Measurements from ENCODE around the gene IYD.
A peak's percentile ranks its signal among the peaks of the same experiment; 100 is the strongest.

The IYD gene

DNA sequence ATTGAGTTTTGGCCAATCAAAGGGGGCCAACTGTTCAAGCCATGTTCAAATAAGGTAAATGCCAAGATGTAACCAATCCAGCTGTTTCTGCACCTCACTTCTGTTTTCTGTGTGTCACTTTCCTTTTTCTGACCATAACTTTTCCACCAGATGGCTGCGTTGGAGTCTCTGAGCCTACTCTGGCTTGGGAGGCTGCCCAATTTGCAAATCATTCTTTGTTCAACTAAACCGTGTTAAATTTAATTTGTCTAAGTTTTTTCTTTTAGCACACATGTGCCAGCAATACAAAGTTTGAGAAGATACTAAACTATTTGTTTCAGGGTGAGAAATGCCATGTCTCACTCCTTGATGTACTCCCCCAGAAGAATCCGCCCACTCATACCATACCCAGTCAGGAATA lies 52.1 kb downstream of the IYD start:
- peaks cover 0 to 3% (median 0%) of the 10 kb centered on the region in 5 donors for H3K9me3 ChIP-seq (ENCODE audit: control insufficient read depth in 5 of 5, low read length in 5 of 5)
- H3K4me3 ChIP-seq (ENCODE audit: low read depth in 1 of 5, low read length in 5 of 5), result no peak overlapping the region
- no peak overlapping the region for H3K9ac ChIP-seq (ENCODE audit: low read length in 5 of 5)
- H3K27me3 ChIP-seq (ENCODE audit: control insufficient read depth in 5 of 5, insufficient read depth in 4 of 5, low read length in 5 of 5), result peaks cover 0 to 4% (median 0%) of the 10 kb centered on the region in 5 donors
- H3K27ac ChIP-seq (ENCODE audit: low read depth, low read length), result peak overlapping the region; percentile 28
- H3K36me3 ChIP-seq (ENCODE audit: control insufficient read depth in 5 of 5, insufficient read depth in 5 of 5, low read length in 5 of 5), result no peaks in the 10 kb centered on the region
- peaks cover 0 to 17% (median 8%) of the 10 kb centered on the region in 5 donors for H3K4me1 ChIP-seq (ENCODE audit: control insufficient read depth in 5 of 5, insufficient read depth in 5 of 5, low read length in 5 of 5)

DNA sequence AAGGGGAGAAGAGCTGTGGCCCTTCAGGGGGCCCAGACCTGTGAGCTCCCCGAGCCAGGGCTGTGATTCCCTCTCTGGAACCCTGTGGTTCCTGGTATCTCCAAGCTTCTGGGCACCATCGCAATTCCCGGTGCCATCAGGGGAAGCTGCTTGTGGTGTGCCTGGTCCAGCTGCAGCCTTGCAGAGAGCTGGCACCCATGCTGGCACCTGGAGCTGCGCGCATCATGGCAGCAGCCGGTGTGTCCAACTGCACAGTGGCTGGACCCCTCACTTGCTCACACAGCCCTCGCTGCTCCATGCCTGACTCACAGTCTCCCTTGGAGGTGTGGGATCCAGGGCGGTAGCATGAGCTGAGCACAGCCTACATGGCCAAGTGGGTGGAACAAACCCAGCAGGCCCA lies 56.7 kb downstream of the IYD start:
- peaks cover 0 to 6% (median 0%) of the 10 kb centered on the region in 5 donors for H3K4me1 ChIP-seq (ENCODE audit: control insufficient read depth in 5 of 5, insufficient read depth in 5 of 5, low read length in 5 of 5)
- H3K27ac ChIP-seq (ENCODE audit: low read depth, low read length), result no peak overlapping the region
- H3K36me3 ChIP-seq (ENCODE audit: control insufficient read depth in 5 of 5, insufficient read depth in 5 of 5, low read length in 5 of 5), result no peaks in the 10 kb centered on the region
- peaks cover 0 to 4% (median 0%) of the 10 kb centered on the region in 5 donors for H3K27me3 ChIP-seq (ENCODE audit: control insufficient read depth in 5 of 5, insufficient read depth in 4 of 5, low read length in 5 of 5)
- H3K9ac ChIP-seq (ENCODE audit: low read length in 5 of 5), result no peak overlapping the region
- H3K9me3 ChIP-seq (ENCODE audit: control insufficient read depth in 5 of 5, low read length in 5 of 5), result peaks cover 0 to 1% (median 0%) of the 10 kb centered on the region in 5 donors
- H3K4me3 ChIP-seq (ENCODE audit: low read depth in 1 of 5, low read length in 5 of 5), result no peak overlapping the region

DNA sequence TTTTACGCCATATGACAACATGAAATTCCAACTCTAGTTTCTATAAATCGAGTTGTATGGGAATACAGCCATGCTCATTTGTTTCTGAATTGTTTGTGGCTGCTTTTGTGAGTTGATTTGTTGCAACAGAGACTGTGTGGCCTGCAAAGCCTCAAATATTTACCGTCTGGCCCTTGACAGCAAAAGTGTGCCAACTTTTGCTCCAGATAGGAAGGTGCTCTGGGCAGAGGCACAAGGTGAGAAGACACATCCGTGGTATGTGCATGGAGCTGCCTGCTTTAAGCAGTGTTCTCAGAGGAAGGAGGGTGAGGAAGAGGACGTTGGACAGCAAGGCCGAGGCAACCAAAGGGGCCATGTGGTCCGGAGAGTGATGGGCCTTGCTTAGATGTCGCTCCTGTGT lies 57.4 kb downstream of the IYD start:
- Histone ChIP-seq H3K9ac (ENCODE audit: low read length in 5 of 5) (no peak overlapping the region), H3K27ac (ENCODE audit: low read depth, low read length) (no peak overlapping the region), H3K27me3 (ENCODE audit: control insufficient read depth in 5 of 5, insufficient read depth in 4 of 5, low read length in 5 of 5) (peaks cover 0 to 4% (median 0%) of the 10 kb centered on the region in 5 donors), H3K4me3 (ENCODE audit: low read depth in 1 of 5, low read length in 5 of 5) (no peak overlapping the region), H3K4me1 (ENCODE audit: control insufficient read depth in 5 of 5, insufficient read depth in 5 of 5, low read length in 5 of 5) (peaks cover 0 to 4% (median 0%) of the 10 kb centered on the region in 5 donors), H3K9me3 (ENCODE audit: control insufficient read depth in 5 of 5, low read length in 5 of 5) (no peaks in the 10 kb centered on the region), H3K36me3 (ENCODE audit: control insufficient read depth in 5 of 5, insufficient read depth in 5 of 5, low read length in 5 of 5) (no peaks in the 10 kb centered on the region)

DNA sequence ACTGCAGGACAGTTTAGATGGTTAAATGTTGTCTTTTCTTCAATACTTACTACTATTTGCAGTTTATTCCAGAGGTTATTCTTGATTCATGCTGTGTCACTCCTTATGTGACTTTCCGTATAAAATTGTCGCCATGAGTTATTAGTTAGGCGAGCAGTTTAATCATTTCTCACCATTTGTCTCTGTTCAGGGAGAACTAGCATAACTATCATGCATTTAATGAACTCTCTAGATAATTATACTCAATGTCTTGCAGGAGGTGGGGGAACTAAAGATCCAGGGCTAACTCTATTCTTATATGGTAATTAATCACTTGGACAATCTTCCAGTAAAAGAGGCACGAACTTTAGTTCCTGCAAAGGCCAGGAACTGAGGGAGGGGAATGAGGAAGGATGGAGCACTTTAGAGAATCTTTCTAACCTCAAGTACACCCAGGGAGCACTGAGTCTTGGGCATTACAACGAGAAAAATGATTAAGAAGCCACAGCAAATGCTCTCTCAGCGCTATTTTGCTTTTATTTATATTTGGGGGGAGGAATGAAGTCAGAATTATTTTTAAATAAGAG lies 58.3 kb downstream of the IYD start:
- Histone ChIP-seq H3K27me3 (ENCODE audit: control insufficient read depth in 5 of 5, insufficient read depth in 4 of 5, low read length in 5 of 5) (peaks cover 0 to 4% (median 0%) of the 10 kb centered on the region in 5 donors), H3K27ac (ENCODE audit: low read depth, low read length) (no peak overlapping the region), H3K9me3 (ENCODE audit: control insufficient read depth in 5 of 5, low read length in 5 of 5) (no peaks in the 10 kb centered on the region), H3K4me1 (ENCODE audit: control insufficient read depth in 5 of 5, insufficient read depth in 5 of 5, low read length in 5 of 5) (no peaks in the 10 kb centered on the region), H3K36me3 (ENCODE audit: control insufficient read depth in 5 of 5, insufficient read depth in 5 of 5, low read length in 5 of 5) (no peaks in the 10 kb centered on the region), H3K4me3 (ENCODE audit: low read depth in 1 of 5, low read length in 5 of 5) (no peak overlapping the region), H3K9ac (ENCODE audit: low read length in 5 of 5) (no peak overlapping the region)

DNA sequence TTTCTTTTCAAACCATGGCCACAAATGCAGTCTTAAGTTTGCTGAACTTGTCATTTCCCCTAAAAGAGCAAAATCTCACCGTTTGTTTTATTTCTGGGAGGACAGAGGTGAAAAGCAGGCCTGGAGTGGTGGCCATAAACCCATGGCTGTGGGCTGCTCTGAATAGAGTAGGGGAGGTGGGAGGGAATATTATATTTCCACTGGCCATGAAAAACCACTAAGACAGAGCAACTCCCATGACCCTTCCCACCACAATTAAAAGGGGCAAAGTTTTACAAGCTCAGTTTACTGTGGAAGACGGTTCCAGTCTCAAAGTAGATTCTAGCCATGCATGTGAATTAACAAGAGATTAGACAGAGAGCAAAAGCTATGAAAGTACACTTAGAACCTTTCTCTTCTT lies 59.0 kb downstream of the IYD start:
- Histone ChIP-seq H3K9me3 (ENCODE audit: control insufficient read depth in 5 of 5, low read length in 5 of 5) (no peaks in the 10 kb centered on the region), H3K27ac (ENCODE audit: low read depth, low read length) (no peak overlapping the region), H3K4me3 (ENCODE audit: low read depth in 1 of 5, low read length in 5 of 5) (no peak overlapping the region), H3K36me3 (ENCODE audit: control insufficient read depth in 5 of 5, insufficient read depth in 5 of 5, low read length in 5 of 5) (no peaks in the 10 kb centered on the region), H3K27me3 (ENCODE audit: control insufficient read depth in 5 of 5, insufficient read depth in 4 of 5, low read length in 5 of 5) (peaks cover 0 to 4% (median 0%) of the 10 kb centered on the region in 5 donors), H3K9ac (ENCODE audit: low read length in 5 of 5) (no peak overlapping the region), H3K4me1 (ENCODE audit: control insufficient read depth in 5 of 5, insufficient read depth in 5 of 5, low read length in 5 of 5) (no peaks in the 10 kb centered on the region)

DNA sequence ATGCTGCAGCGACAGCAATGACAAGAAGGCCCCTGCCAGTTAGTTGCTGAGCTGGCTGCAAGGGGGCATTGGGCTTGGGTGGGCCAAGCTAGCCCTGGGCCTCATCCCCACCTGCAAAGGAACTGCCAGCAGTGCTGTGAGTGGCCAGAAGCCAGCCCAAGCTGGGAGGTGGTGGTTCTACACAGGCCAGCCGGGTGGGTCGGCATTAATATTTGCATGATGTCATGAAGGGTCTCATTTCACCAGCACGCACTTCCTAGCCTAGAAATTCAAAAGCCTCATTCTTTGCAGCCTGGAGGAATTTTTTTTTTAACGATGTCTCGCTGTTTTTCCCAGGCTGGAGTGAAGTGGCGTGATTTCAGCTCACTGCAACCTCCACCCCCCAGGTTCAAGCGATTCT lies 62.0 kb downstream of the IYD start:
- no peaks in the 10 kb centered on the region for H3K9me3 ChIP-seq (ENCODE audit: control insufficient read depth in 5 of 5, low read length in 5 of 5)
- H3K9ac ChIP-seq (ENCODE audit: low read length in 5 of 5), result no peak overlapping the region
- no peaks in the 10 kb centered on the region for H3K36me3 ChIP-seq (ENCODE audit: control insufficient read depth in 5 of 5, insufficient read depth in 5 of 5, low read length in 5 of 5)
- H3K27me3 ChIP-seq (ENCODE audit: control insufficient read depth in 5 of 5, insufficient read depth in 4 of 5, low read length in 5 of 5), result no peaks in the 10 kb centered on the region
- no peak overlapping the region for H3K27ac ChIP-seq (ENCODE audit: low read depth, low read length)
- peaks cover 0 to under 1% (median 0%) of the 10 kb centered on the region in 5 donors for H3K4me1 ChIP-seq (ENCODE audit: control insufficient read depth in 5 of 5, insufficient read depth in 5 of 5, low read length in 5 of 5)
- no peak overlapping the region for H3K4me3 ChIP-seq (ENCODE audit: low read depth in 1 of 5, low read length in 5 of 5)

DNA sequence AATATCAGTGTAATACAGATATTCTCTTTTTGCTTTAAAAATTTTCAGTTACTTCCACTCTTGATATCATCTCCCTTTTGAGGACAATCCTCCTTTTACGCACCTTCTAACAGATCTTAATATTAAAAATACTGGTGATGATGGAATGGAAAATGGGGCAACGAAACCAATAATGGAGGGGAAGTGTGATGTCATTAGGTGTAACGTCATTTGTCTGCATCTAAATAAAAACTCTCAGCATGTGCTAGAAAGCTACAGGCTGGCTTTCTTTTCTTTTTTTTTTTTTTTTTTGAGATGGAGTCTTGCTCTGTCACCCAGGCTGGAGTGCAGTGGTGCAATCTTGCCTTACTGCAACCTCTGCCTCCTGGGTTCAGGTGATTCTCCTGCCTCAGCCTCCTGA lies 66.5 kb downstream of the IYD start:
- Histone ChIP-seq H3K9me3 (ENCODE audit: control insufficient read depth in 5 of 5, low read length in 5 of 5) (peaks cover 0 to 6% (median 2%) of the 10 kb centered on the region in 5 donors), H3K4me1 (ENCODE audit: control insufficient read depth in 5 of 5, insufficient read depth in 5 of 5, low read length in 5 of 5) (peaks cover 0 to 4% (median 0%) of the 10 kb centered on the region in 5 donors), H3K27ac (ENCODE audit: low read depth, low read length) (no peak overlapping the region), H3K27me3 (ENCODE audit: control insufficient read depth in 5 of 5, insufficient read depth in 4 of 5, low read length in 5 of 5) (no peaks in the 10 kb centered on the region), H3K36me3 (ENCODE audit: control insufficient read depth in 5 of 5, insufficient read depth in 5 of 5, low read length in 5 of 5) (no peaks in the 10 kb centered on the region), H3K9ac (ENCODE audit: low read length in 5 of 5) (no peak overlapping the region), H3K4me3 (ENCODE audit: low read depth in 1 of 5, low read length in 5 of 5) (no peak overlapping the region)

DNA sequence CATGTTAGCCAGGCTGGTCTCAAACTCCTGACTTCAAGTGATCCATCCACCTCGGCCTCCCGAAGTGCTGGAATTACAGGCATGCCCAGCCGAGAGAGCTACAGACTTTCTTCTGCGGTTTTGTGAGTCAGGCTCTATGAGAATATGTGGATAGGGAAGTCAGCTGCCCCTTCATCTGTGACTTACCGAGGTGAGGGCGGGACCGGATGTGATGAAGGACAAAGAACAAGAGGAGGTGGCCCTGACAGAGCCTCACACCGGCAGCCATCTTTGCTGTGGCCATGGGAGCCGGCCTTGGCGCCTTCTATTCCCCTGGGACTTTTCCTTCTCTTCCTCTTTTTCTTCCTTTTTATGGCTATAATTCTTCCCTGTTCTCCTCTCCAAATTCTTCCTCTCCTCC lies 67.0 kb downstream of the IYD start:
- H3K9me3 ChIP-seq (ENCODE audit: control insufficient read depth in 5 of 5, low read length in 5 of 5), result peaks cover 0 to 8% (median 2%) of the 10 kb centered on the region in 5 donors
- H3K27me3 ChIP-seq (ENCODE audit: control insufficient read depth in 5 of 5, insufficient read depth in 4 of 5, low read length in 5 of 5), result no peaks in the 10 kb centered on the region
- H3K9ac ChIP-seq (ENCODE audit: low read length in 5 of 5), result no peak overlapping the region
- peaks cover 0 to 4% (median 0%) of the 10 kb centered on the region in 5 donors for H3K4me1 ChIP-seq (ENCODE audit: control insufficient read depth in 5 of 5, insufficient read depth in 5 of 5, low read length in 5 of 5)
- no peaks in the 10 kb centered on the region for H3K36me3 ChIP-seq (ENCODE audit: control insufficient read depth in 5 of 5, insufficient read depth in 5 of 5, low read length in 5 of 5)
- no peak overlapping the region for H3K4me3 ChIP-seq (ENCODE audit: low read depth in 1 of 5, low read length in 5 of 5)
- no peak overlapping the region for H3K27ac ChIP-seq (ENCODE audit: low read depth, low read length)

DNA sequence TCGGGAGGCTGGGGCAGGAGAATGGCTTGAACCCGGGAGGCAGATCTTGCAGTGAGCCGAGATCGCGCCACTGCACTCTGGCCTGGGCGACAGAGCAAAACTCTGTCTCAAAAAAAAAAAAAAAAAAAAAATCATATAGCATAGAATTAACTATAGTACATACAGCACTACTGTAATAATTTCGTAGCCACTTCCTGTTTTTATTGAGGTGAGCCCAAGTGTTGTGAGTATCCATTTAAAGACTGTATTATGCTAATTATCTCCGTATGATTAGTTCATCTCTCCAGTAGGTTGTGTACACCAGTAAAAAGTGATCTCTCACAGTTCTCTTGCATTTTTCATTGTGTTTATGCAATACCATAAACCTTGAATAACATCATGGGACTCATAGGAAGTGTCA lies 70.6 kb downstream of the IYD start:
- H3K9ac ChIP-seq (ENCODE audit: low read length in 5 of 5), result no peak overlapping the region
- H3K4me3 ChIP-seq (ENCODE audit: low read depth in 1 of 5, low read length in 5 of 5), result no peak overlapping the region
- H3K27ac ChIP-seq (ENCODE audit: low read depth, low read length), result no peak overlapping the region
- no peaks in the 10 kb centered on the region for H3K27me3 ChIP-seq (ENCODE audit: control insufficient read depth in 5 of 5, insufficient read depth in 4 of 5, low read length in 5 of 5)
- peaks cover 0 to 8% (median 2%) of the 10 kb centered on the region in 5 donors for H3K9me3 ChIP-seq (ENCODE audit: control insufficient read depth in 5 of 5, low read length in 5 of 5)
- H3K36me3 ChIP-seq (ENCODE audit: control insufficient read depth in 5 of 5, insufficient read depth in 5 of 5, low read length in 5 of 5), result no peaks in the 10 kb centered on the region
- peaks cover 0 to 4% (median 0%) of the 10 kb centered on the region in 5 donors for H3K4me1 ChIP-seq (ENCODE audit: control insufficient read depth in 5 of 5, insufficient read depth in 5 of 5, low read length in 5 of 5)

DNA sequence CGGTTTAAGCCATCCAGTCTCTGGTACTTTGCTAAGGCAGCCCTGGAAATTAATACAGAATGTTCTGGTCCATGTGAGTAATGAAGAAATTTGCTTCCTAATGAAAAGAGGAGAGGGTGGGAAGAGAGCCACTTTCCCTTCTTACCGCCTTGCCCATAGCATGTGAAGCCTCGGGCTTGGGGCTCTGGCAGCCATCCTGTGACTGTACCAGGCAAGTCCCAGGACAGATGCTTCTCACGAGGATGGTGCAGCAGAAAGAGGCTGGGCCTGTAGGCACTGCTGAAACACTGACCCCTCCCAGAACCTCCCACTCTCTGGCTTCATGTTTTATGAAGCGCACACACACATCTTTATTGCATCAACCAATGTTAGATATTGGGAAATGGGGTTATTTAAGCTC lies 74.8 kb downstream of the IYD start:
- Histone ChIP-seq H3K36me3 (ENCODE audit: control insufficient read depth in 5 of 5, insufficient read depth in 5 of 5, low read length in 5 of 5) (no peaks in the 10 kb centered on the region), H3K9ac (ENCODE audit: low read length in 5 of 5) (no peak overlapping the region), H3K4me1 (ENCODE audit: control insufficient read depth in 5 of 5, insufficient read depth in 5 of 5, low read length in 5 of 5) (no peaks in the 10 kb centered on the region), H3K9me3 (ENCODE audit: control insufficient read depth in 5 of 5, low read length in 5 of 5) (peaks cover 0 to 8% (median 2%) of the 10 kb centered on the region in 5 donors), H3K4me3 (ENCODE audit: low read depth in 1 of 5, low read length in 5 of 5) (no peak overlapping the region), H3K27me3 (ENCODE audit: control insufficient read depth in 5 of 5, insufficient read depth in 4 of 5, low read length in 5 of 5) (no peaks in the 10 kb centered on the region), H3K27ac (ENCODE audit: low read depth, low read length) (no peak overlapping the region)
